NCI-H226 (cell line): ENCODE results near the gene CWF19L2.
"Not testable (repeated sequence)": the region's sequence is repeated elsewhere in the genome, so short reads cannot be mapped to it uniquely, and the experiment has no call there.

Experiments used
- DNase-seq: peaks from one replicate; pipeline ENCODE4 v3.0.0-alpha.2; 2015

Gene CWF19L2

GRCh38 chr11:107457558-107458271, at the start of gene CWF19L2:
Gene CWF19L2 (minus strand): TSS chr11:107457825. CDS start chr11:107457816, 9 bp downstream.
- peak; percentile 91 for DNase-seq

- no peak for DNase-seq
Observed at GRCh38 chr11:107505647-107506225, 48.1 kb upstream of the CWF19L2 start.

- DNase-seq = no peak
Observed at GRCh38 chr11:107504981-107505380, 47.4 kb upstream of the CWF19L2 start.

GRCh38 chr11:107501713-107502112, 44.1 kb upstream of the CWF19L2 start:
- no peak for DNase-seq

- not testable (repeated sequence) for DNase-seq
Observed at GRCh38 chr11:107497371-107497770, 39.7 kb upstream of the CWF19L2 start.

GRCh38 chr11:107496011-107496410, 38.4 kb upstream of the CWF19L2 start:
- peak; percentile 77 for DNase-seq

- DNase-seq = no peak
Observed at GRCh38 chr11:107494055-107494454, 36.4 kb upstream of the CWF19L2 start.

GRCh38 chr11:107493117-107493516, 35.5 kb upstream of the CWF19L2 start:
- peak; percentile 82 for DNase-seq

- no peak for DNase-seq
Observed at GRCh38 chr11:107490836-107491235, 33.2 kb upstream of the CWF19L2 start.

GRCh38 chr11:107482234-107482633, 24.6 kb upstream of the CWF19L2 start:
- DNase-seq = no peak

- DNase-seq = no peak
Observed at GRCh38 chr11:107478922-107479321, 21.3 kb upstream of the CWF19L2 start.

GRCh38 chr11:107477820-107478219, 20.2 kb upstream of the CWF19L2 start:
- DNase-seq = no peak

GRCh38 chr11:107473792-107474191, 16.2 kb upstream of the CWF19L2 start:
- DNase-seq = peak; percentile 56

GRCh38 chr11:107472966-107473365, 15.3 kb upstream of the CWF19L2 start:
- DNase-seq = peak; percentile 81

GRCh38 chr11:107468596-107468995, 11.0 kb upstream of the CWF19L2 start:
- no peak for DNase-seq

GRCh38 chr11:107467696-107468095, 10.1 kb upstream of the CWF19L2 start:
- no peak for DNase-seq

- not testable (repeated sequence) for DNase-seq
Observed at GRCh38 chr11:107466275-107466866, 8.7 kb upstream of the CWF19L2 start.

GRCh38 chr11:107457205-107457557, 444 bp downstream of the CWF19L2 start:
- no peak for DNase-seq

- DNase-seq = no peak
Observed at GRCh38 chr11:107453594-107454286, 3.9 kb downstream of the CWF19L2 start.

- DNase-seq = no peak
Observed at GRCh38 chr11:107446822-107447431, 10.7 kb downstream of the CWF19L2 start.

GRCh38 chr11:107442715-107443215, 14.9 kb downstream of the CWF19L2 start:
- DNase-seq = no peak

- DNase-seq = no peak
Observed at GRCh38 chr11:107439586-107440167, 17.9 kb downstream of the CWF19L2 start.

GRCh38 chr11:107438148-107438547, 19.5 kb downstream of the CWF19L2 start:
- no peak for DNase-seq
